ENCODE measurements around the gene SAMD14.

GRCh38 chr17:50067996-50068395, 62.0 kb downstream of the SAMD14 start:
- TF ChIP-seq CTCF (IDR thresholded peaks at IDR 0.05 in 4 of 5, conservative IDR thresholded peaks at IDR 0.05 in 1 of 5) (no peak), POLR2A (IDR thresholded peaks at IDR 0.05) (no peak)
